Right lobe of liver (tissue), 6 donors: ENCODE data around the gene BCL11B. TPM values are rescaled to one million over a fixed set of nuclear protein-coding genes. Genes with fewer than 3 reads are reported as not detected.
"Not testable (repeated sequence)": the region's sequence is repeated elsewhere in the genome, so short reads cannot be mapped to it uniquely, and the experiment has no call there.

Source experiments
- ATAC-seq, 4 donors: fragments of 200-7000 bp; cut with Tn5 transposase; one replicate each; pipeline ENCODE4 v1.9.1; 2020; ENCODE audit warnings: mild to moderate bottlenecking in 4 of 4, moderate library complexity in 4 of 4
- DNase-seq, 3 donors: peaks; one replicate each; pipeline ENCODE4 v3.0.0-alpha.2; 2020
- H3K27ac ChIP-seq, 3 donors: fragments of 200-600 bp; one replicate each; pipeline ENCODE4 v1.8.0; 2022
- H3K27me3 ChIP-seq, 2 donors: fragments of 200-600 bp; one replicate each; pipeline ENCODE4 v1.8.0; 2022
- H3K36me3 ChIP-seq, 4 donors: fragments of 200-600 bp; sonication (generic) in 1 of 4; one replicate each; pipeline versions ENCODE4 v1.5.1 to v1.8.0; 2017 to 2022; ENCODE audit warnings: control low read depth in 1 of 4
- H3K4me1 ChIP-seq, 4 donors: fragments of 200-600 bp; sonication (generic) in 1 of 4; one replicate each; pipeline versions ENCODE4 v1.5.1 to v1.8.0; 2017 to 2022; ENCODE audit warnings: control low read depth in 1 of 4
- H3K4me3 ChIP-seq, 3 donors: fragments of 200-600 bp; one replicate each; pipeline ENCODE4 v1.8.0; 2022
- H3K9me3 ChIP-seq, 4 donors: fragments of 200-600 bp; sonication (generic) in 1 of 4; one replicate each; pipeline versions ENCODE4 v1.5.1 to v1.8.0; 2017 to 2022; ENCODE audit warnings: control low read depth in 1 of 4
- POLR2A ChIP-seq: fragments of 450-650 bp; IDR thresholded peaks from one replicate; pipeline ENCODE4 v1.6.1; 2017; ENCODE audit warnings: antibody characterized with exemption, mild to moderate bottlenecking
- WGBS: methylation state at CpG from one replicate; pipeline ENCODE4 v1.1.6; 2018; ENCODE audit warnings: low coverage, low lambda C conversion rate; ENCODE audit not compliant: insufficient coverage; ENCODE audit errors: missing lambda C conversion rate; 5-methylcytosine and 5-hydroxymethylcytosine counted together
- intact Hi-C, 2 donors: fragments of 100-400 bp; cut with DNase I; formaldehyde crosslinking; loops; one replicate each; pipeline versions ENCODE4 v1.11.2 to v1.14.1; 2022
- total RNA-seq, 6 experiments: library from RNA; depleted of rRNA in 2 of 6; stranded (reverse); fragments of >200 nt in 2 of 6; fragmentation: NEBNext Ultra II Directional in 3 of 6; extraction: Animal tissue kit (Norgen Biotek cat#: 25700) in 3 of 6; gene quantifications; one replicate each; pipeline versions ENCODE4 v1.1.0 to v1.2.4, GENCODE V29; 2016 to 2023
- TF ChIP-seq, protein P1 (sequence below), 4 donors: fragments of 200-600 bp in 3 of 4; fragments of 450-650 bp in 1 of 4; IDR thresholded peaks; one replicate each; pipeline versions ENCODE4 v1.5.1 to v1.8.0; 2016 to 2022; ENCODE audit warnings: antibody characterized with exemption in 4 of 4, mild to moderate bottlenecking in 2 of 4
- donor health status: DM: no; HTN: yes; CAD: no.
- donor health status: DM: no; HTN: no; CAD: no.
- donor health status: DM: no; HTN: no; CAD: no.
- donor health status: DM: no; HTN: yes; CAD: no.
- donor health status: DM: no; HTN: yes; CAD: no.

Gene BCL11B
- total RNA-seq, 6 experiments from 2014 or later: 0.04 to 0.61 (median 0.24) TPM

DNA sequence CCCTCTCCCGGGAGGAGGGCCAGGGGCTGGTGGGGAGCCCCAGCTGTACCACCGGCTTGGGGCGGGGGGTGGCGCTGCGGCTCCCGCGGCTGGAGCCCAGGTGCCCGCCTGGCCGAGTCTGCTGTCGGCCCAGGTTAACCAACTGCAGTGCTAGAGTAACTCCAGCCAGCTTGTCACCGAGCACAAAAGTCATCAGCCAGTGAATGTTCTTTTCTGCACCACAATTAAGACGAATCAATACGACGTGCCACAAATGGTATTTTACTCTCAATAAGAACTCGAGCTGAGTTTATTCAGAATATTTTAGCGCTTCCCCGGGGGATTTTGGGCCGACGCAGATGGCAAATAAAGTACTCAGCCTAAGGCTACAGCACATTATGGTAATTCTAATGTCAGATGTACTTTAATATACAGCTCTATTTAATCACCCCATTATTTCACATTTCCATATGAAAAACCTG lies 83.2 kb downstream of the BCL11B start:
- Histone ChIP-seq H3K4me3 (no peak overlapping the region), H3K27ac (no peak overlapping the region), H3K9me3 (no peaks in the 10 kb centered on the region), H3K4me1 (peaks cover 0 to 8% (median 0%) of the 10 kb centered on the region in 4 donors), H3K36me3 (no peaks in the 10 kb centered on the region), H3K27me3 (no peaks in the 10 kb centered on the region)
- TF ChIP-seq POLR2A: no peak
- TF ChIP-seq, protein P1, sequence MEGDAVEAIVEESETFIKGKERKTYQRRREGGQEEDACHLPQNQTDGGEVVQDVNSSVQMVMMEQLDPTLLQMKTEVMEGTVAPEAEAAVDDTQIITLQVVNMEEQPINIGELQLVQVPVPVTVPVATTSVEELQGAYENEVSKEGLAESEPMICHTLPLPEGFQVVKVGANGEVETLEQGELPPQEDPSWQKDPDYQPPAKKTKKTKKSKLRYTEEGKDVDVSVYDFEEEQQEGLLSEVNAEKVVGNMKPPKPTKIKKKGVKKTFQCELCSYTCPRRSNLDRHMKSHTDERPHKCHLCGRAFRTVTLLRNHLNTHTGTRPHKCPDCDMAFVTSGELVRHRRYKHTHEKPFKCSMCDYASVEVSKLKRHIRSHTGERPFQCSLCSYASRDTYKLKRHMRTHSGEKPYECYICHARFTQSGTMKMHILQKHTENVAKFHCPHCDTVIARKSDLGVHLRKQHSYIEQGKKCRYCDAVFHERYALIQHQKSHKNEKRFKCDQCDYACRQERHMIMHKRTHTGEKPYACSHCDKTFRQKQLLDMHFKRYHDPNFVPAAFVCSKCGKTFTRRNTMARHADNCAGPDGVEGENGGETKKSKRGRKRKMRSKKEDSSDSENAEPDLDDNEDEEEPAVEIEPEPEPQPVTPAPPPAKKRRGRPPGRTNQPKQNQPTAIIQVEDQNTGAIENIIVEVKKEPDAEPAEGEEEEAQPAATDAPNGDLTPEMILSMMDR (IDR thresholded peaks at IDR 0.05): no peak
- 47% methylated on average over 10 of the region's 19 CpGs for whole genome bisulfite sequencing
- no peak for DNase-seq
- intact Hi-C loops: no loop called here
- ATAC-seq: no peak

- H3K4me1 ChIP-seq: peaks cover 0 to 8% (median 0%) of the 10 kb centered on the region in 4 donors
- no peak for ATAC-seq
- no peak overlapping the region for H3K4me3 ChIP-seq
- H3K27me3 ChIP-seq: no peaks in the 10 kb centered on the region
- intact Hi-C loops: no loop called here
- H3K27ac ChIP-seq: no peak overlapping the region
- H3K36me3 ChIP-seq: no peaks in the 10 kb centered on the region
- no peak for TF ChIP-seq POLR2A
- TF ChIP-seq, protein P1 (IDR thresholded peaks at IDR 0.05): no peak
- no peak for DNase-seq
- WGBS: 60% methylated on average over 7 of the region's 8 CpGs
- H3K9me3 ChIP-seq: no peaks in the 10 kb centered on the region
Measured at GRCh38 chr14:99187858-99188257, 84.1 kb downstream of the BCL11B start.

DNA sequence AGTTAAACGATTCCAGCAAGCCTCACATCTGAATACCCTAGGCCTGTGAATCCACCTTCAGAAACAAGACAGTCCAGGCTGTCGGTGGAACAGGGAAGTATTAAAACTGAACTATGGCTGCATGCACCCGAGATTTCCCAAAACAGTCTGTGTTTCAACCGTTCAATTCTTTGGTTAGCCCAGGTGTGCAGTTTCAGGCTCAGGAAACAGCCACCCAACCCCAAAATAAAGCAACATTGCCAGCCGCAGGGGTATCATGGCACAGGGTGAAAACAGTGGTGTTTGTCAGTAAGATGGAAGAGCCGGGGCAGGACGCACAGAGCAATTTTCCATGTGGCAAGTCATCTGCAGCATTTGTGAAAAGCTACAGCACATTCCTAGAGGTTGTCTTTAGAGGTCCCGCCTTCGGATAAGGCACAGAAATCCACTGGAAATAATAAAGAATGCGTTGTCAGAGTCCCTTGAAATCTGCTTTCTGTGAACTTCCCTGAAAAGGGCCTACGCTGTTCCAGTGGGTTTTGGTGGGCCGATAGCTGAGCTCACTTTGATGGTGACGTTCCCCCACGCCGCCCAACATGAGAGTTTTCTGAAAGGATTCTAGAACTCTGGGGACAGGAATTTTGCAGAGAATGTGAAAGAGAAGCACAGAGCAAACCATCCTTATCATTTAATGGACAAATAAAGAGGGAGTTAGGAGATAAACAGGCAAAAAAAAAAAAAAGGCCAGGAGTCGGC lies 84.9 kb downstream of the BCL11B start:
- TF ChIP-seq POLR2A: no peak
- TF ChIP-seq, protein P1 (IDR thresholded peaks at IDR 0.05): no peak
- ATAC-seq: no peak

DNA sequence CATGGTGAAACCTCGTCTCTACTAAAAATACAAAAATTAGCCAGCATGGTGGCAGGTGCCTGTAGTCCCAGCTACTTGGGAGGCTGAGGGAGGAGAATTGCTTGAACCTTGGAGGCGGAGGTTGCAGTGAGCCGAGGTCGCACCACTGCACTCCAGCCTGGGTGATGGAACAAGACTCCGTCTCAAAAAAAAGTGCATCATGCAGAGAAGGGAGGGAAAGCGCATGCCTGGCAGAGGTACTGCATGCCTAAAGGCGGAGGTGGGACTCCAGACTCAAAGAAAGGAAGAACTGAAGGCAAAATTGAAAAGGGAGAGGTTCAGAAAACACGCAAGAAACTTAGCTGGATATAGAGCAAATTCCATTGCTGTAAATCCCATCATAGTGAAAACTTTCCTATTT lies 85.7 kb downstream of the BCL11B start:
- H3K9me3 ChIP-seq, intact Hi-C loops, H3K27me3 ChIP-seq, H3K36me3 ChIP-seq, H3K27ac ChIP-seq, DNase-seq, ATAC-seq, H3K4me3 ChIP-seq, H3K4me1 ChIP-seq: not testable (repeated sequence)
- WGBS: 82% methylated on average over 8 of the region's 8 CpGs

More for the DNA sequence above, 84.9 kb downstream of the BCL11B start:
- 64% methylated on average over 11 of the region's 16 CpGs for WGBS
- no peaks in the 10 kb centered on the region for H3K9me3 ChIP-seq
- H3K27me3 ChIP-seq: no peaks in the 10 kb centered on the region
- H3K4me3 ChIP-seq: no peak overlapping the region
- no peaks in the 10 kb centered on the region for H3K36me3 ChIP-seq
- H3K27ac ChIP-seq: no peak overlapping the region
- H3K4me1 ChIP-seq: peaks cover 0 to 8% (median 0%) of the 10 kb centered on the region in 4 donors
- intact Hi-C loops: no loop called here
- no peak for DNase-seq

GRCh38 chr14:99185436-99186068 lies 86.4 kb downstream of the BCL11B start:
- H3K27me3 ChIP-seq: no peaks in the 10 kb centered on the region
- H3K36me3 ChIP-seq: no peaks in the 10 kb centered on the region
- intact Hi-C loops: no loop called here
- H3K4me1 ChIP-seq: no peaks in the 10 kb centered on the region
- no peak for ATAC-seq
- no peak for TF ChIP-seq POLR2A
- TF ChIP-seq, protein P1 (IDR thresholded peaks at IDR 0.05): no peak
- no peak for DNase-seq
- H3K9me3 ChIP-seq: no peaks in the 10 kb centered on the region
- no peak overlapping the region for H3K4me3 ChIP-seq
- no peak overlapping the region for H3K27ac ChIP-seq
- 80% methylated on average over 13 of the region's 16 CpGs for WGBS
